SK-N-SH (cell line): ENCODE data around the gene B3GNT4. TPM values are rescaled to one million over a fixed set of nuclear protein-coding genes. Genes with fewer than 3 reads are reported as not detected.

ENCODE experiments used
- CTCF ChIA-PET: fragments of 300-600, 350-600 bp; formaldehyde crosslinking; extraction: SDS; loops from one replicate; lab custom pipeline; 2021; lab: Yijun Ruan, JAX
- POLR2A ChIA-PET: fragments of 350-600 bp; sonication (Branson Sonifier 250); formaldehyde crosslinking; extraction: SDS; loops from one replicate; lab custom pipeline; 2020; ENCODE audit warnings: antibody characterized with exemption, inconsistent platforms; lab: Yijun Ruan, JAX
- DNase-seq: peaks from one replicate; pipeline ENCODE4 v3.0.0; 2012
- H2AFZ ChIP-seq: fragments of 200-600 bp; sonication (generic); 2 replicates; pipeline ENCODE4 v1.8.1; 2016; ENCODE audit warnings: antibody characterized with exemption, mild to moderate bottlenecking, low read depth
- H3F3A ChIP-seq: fragments of 200-600 bp; sonication (generic); replicated peaks from 2 replicates; pipeline ENCODE3; 2016; ENCODE audit warnings: antibody characterized with exemption, mild to moderate bottlenecking; ENCODE audit not compliant: insufficient read depth
- H3K27ac ChIP-seq, 2 experiments: fragments of 200-500 bp in 1 of 2; fragments of 200-600 bp in 1 of 2; sonication (Bioruptor generic) in 1 of 2; sonication (generic), shearing (Covaris generic) in 1 of 2; 2 replicates each; pipeline versions ENCODE4 v1.5.1 to v1.6.1; 2014 to 2016; ENCODE audit warnings: low read depth in 2 of 2, inconsistent platforms in 1 of 2, low read length in 1 of 2, mild to moderate bottlenecking in 1 of 2, mixed read lengths in 1 of 2
- H3K27me3 ChIP-seq: fragments of 200-600 bp; sonication (generic), shearing (Covaris generic); 2 replicates; pipeline ENCODE4 v1.6.1; 2016; ENCODE audit warnings: mixed run types; ENCODE audit not compliant: insufficient read depth
- H3K36me3 ChIP-seq, 2 experiments: fragments of 200-500 bp in 1 of 2; fragments of 200-600 bp in 1 of 2; sonication (Bioruptor generic) in 1 of 2; sonication (generic) in 1 of 2; replicated peaks in 1 of 2; 2 replicates each; pipeline versions ENCODE3 to v1.5.1; 2014 to 2016; ENCODE audit warnings: low read length in 1 of 2, mild to moderate bottlenecking in 1 of 2; ENCODE audit not compliant: insufficient read depth in 2 of 2, control insufficient read depth in 1 of 2
- H3K4me1 ChIP-seq, 2 experiments: fragments of 200-500 bp in 1 of 2; fragments of 200-600 bp in 1 of 2; sonication (Bioruptor generic) in 1 of 2; sonication (generic), shearing (Covaris generic) in 1 of 2; 2 replicates each; pipeline versions ENCODE4 v1.5.1 to v1.6.1; 2014 to 2016; ENCODE audit warnings: low read depth in 1 of 2, low read length in 1 of 2, mixed run types in 1 of 2; ENCODE audit not compliant: insufficient read depth in 2 of 2, control insufficient read depth in 1 of 2
- H3K4me2 ChIP-seq: fragments of 200-600 bp; sonication (generic), shearing (Covaris generic); 2 replicates; pipeline ENCODE4 v1.6.1; 2017; ENCODE audit warnings: mixed run types
- H3K4me3 ChIP-seq, 2 experiments: fragments of 200-500 bp in 1 of 2; fragments of 200-600 bp in 1 of 2; sonication (Bioruptor generic) in 1 of 2; sonication (generic), shearing (Covaris generic) in 1 of 2; 2 replicates each; pipeline versions ENCODE4 v1.5.1 to v1.8.1; 2014 to 2016; ENCODE audit warnings: low read depth in 2 of 2, inconsistent platforms in 1 of 2, low read length in 1 of 2, mild to moderate bottlenecking in 1 of 2, mixed read lengths in 1 of 2, moderate library complexity in 1 of 2
- H3K79me2 ChIP-seq: fragments of 200-600 bp; sonication (generic); 2 replicates; pipeline ENCODE4 v1.8.1; 2017; ENCODE audit warnings: mild to moderate bottlenecking; ENCODE audit not compliant: insufficient read depth
- H3K9ac ChIP-seq: fragments of 200-600 bp; sonication (generic); 2 replicates; pipeline ENCODE4 v1.6.1; 2017; ENCODE audit warnings: mixed run types
- H3K9me2 ChIP-seq: fragments of 200-600 bp; sonication (generic); 2 replicates; pipeline ENCODE4 v1.6.1; 2017; ENCODE audit warnings: mixed run types
- H3K9me3 ChIP-seq: fragments of 200-600 bp; sonication (generic); 2 replicates; pipeline ENCODE4 v1.6.1; 2017; ENCODE audit warnings: mixed run types, mild to moderate bottlenecking, moderate library complexity
- H4K20me1 ChIP-seq: fragments of 200-600 bp; sonication (generic); 2 replicates; pipeline ENCODE4 v1.6.1; 2017; ENCODE audit warnings: mild to moderate bottlenecking, mixed run types; ENCODE audit not compliant: insufficient read depth
- CHD2 ChIP-seq: fragments of 150-350 bp; IDR thresholded peaks from 2 replicates; pipeline ENCODE4 v1.6.1; 2018; ENCODE audit warnings: low read length; ENCODE audit not compliant: partially characterized antibody
- CTCF ChIP-seq: fragments of 200-600 bp; sonication (generic); IDR thresholded peaks from 2 replicates; pipeline ENCODE4 v1.6.1; 2017; ENCODE audit warnings: antibody characterized with exemption, mild to moderate bottlenecking, moderate library complexity
- EP300 ChIP-seq, 2 experiments: IDR thresholded peaks; 2 replicates each; pipeline versions ENCODE4 v1.4.0 to v1.6.1; 2012; ENCODE audit warnings: borderline replicate concordance in 1 of 2, low read depth in 1 of 2, low read length in 1 of 2
- EZH2phosphoT487 ChIP-seq: fragments of 200-600 bp; sonication (generic); IDR thresholded peaks from 2 replicates; pipeline ENCODE4 v1.6.1; 2017; ENCODE audit warnings: low read depth, mixed run types, mild to moderate bottlenecking, antibody characterized with exemption, moderate library complexity, borderline replicate concordance
- FOSL2 ChIP-seq: IDR thresholded peaks from 2 replicates; pipeline ENCODE4 v1.4.0; 2012; ENCODE audit warnings: low read depth, mild to moderate bottlenecking, moderate library complexity, borderline replicate concordance
- FOXJ3 ChIP-seq: sonication (generic); formaldehyde crosslinking; IDR thresholded peaks from 2 replicates; pipeline ENCODE4 v1.5.1; 2020; ENCODE audit warnings: mild to moderate bottlenecking, missing genetic modification reagents
- FOXM1 ChIP-seq: IDR thresholded peaks from 2 replicates; pipeline ENCODE4 v1.4.0; 2012; ENCODE audit warnings: low read depth, mild to moderate bottlenecking
- GABPA ChIP-seq: IDR thresholded peaks from 2 replicates; pipeline ENCODE4 v1.4.0; 2012; ENCODE audit warnings: low read depth, mild to moderate bottlenecking
- GATA2 ChIP-seq: sonication (generic); formaldehyde crosslinking; IDR thresholded peaks from 2 replicates; pipeline ENCODE4 v1.5.0; 2020; ENCODE audit warnings: mild to moderate bottlenecking, missing genetic modification reagents
- MEF2A ChIP-seq: IDR thresholded peaks from 2 replicates; pipeline ENCODE4 v1.4.0; 2012; ENCODE audit warnings: low read depth, borderline replicate concordance
- NRF1 ChIP-seq: IDR thresholded peaks from 2 replicates; pipeline ENCODE4 v1.6.1; 2012; ENCODE audit warnings: low read depth, mild to moderate bottlenecking, low read length
- PBX3 ChIP-seq: IDR thresholded peaks from 2 replicates; pipeline ENCODE4; 2012
- POLR2AphosphoS5 ChIP-seq: IDR thresholded peaks from 2 replicates; pipeline ENCODE4 v1.6.1; 2012; ENCODE audit warnings: low read depth, low read length
- RAD21 ChIP-seq: IDR thresholded peaks from 2 replicates; pipeline ENCODE4 v1.6.1; 2012; ENCODE audit warnings: mild to moderate bottlenecking, low read length
- SIN3A ChIP-seq: IDR thresholded peaks from 2 replicates; pipeline ENCODE4 v1.6.1; 2012; ENCODE audit warnings: low read depth, mild to moderate bottlenecking, low read length, moderate library complexity, borderline replicate concordance
- SMC3 ChIP-seq: IDR thresholded peaks from 2 replicates; pipeline ENCODE4 v1.6.1; 2012; ENCODE audit warnings: low read depth, low read length, improper control_type of control experiment
- TAF1 ChIP-seq: IDR thresholded peaks from 2 replicates; pipeline ENCODE4 v1.6.1; 2012; ENCODE audit warnings: low read depth, mild to moderate bottlenecking, low read length, moderate library complexity, borderline replicate concordance
- TCF12 ChIP-seq: IDR thresholded peaks from 2 replicates; pipeline ENCODE4 v1.4.0; 2012
- USF1 ChIP-seq: IDR thresholded peaks from 2 replicates; pipeline ENCODE4 v1.4.0; 2012; ENCODE audit warnings: low read depth, borderline replicate concordance
- USF2 ChIP-seq: fragments of 150-350 bp; IDR thresholded peaks from 2 replicates; pipeline ENCODE4 v1.6.1; 2017; ENCODE audit warnings: antibody characterized with exemption, low read length, low read depth, borderline replicate concordance
- YY1 ChIP-seq: IDR thresholded peaks from 2 replicates; pipeline ENCODE4 v1.4.0; 2012; ENCODE audit warnings: low read depth, mild to moderate bottlenecking
- ZBTB33 ChIP-seq: IDR thresholded peaks from 2 replicates; pipeline ENCODE4 v1.4.0; 2012; ENCODE audit warnings: low read depth, borderline replicate concordance
- WGBS: methylation state at CpG from one replicate; pipeline ENCODE4 v1.1.6; 2017; ENCODE audit warnings: low lambda C conversion rate; 5-methylcytosine and 5-hydroxymethylcytosine counted together
- polyA plus RNA-seq, 3 experiments: library from polyadenylated mRNA; depleted of rRNA; stranded (reverse); fragments of >200 nt; gene quantifications; 2 replicates each; pipeline ENCODE4 v1.2.3, GENCODE V29; 2012

The B3GNT4 gene
- polyA plus RNA-seq, 1 of the 3 experiments (the other 2 are of a cell fraction): 0.81 TPM

- no peak overlapping the region for H3K4me3 ChIP-seq
- DNase-seq: no peak
- 98% methylated on average over 10 of the region's 10 CpGs for WGBS
- TF ChIP-seq YY1 (no peak), EP300 (IDR thresholded peaks at IDR 0.05; ENCODE audit: borderline replicate concordance in 1 of 2, low read depth in 1 of 2, low read length in 1 of 2) (no peak), ZBTB33 (no peak), USF2 (no peak), NRF1 (no peak), FOSL2 (no peak), TCF12 (no peak), FOXM1 (no peak), EZH2phosphoT487 (no peak)
- TF ChIP-seq, all 33 proteins: peak for 0
- ChIA-PET CTCF (interaction anchor here (1.1 kb wide), 1 partner anchor 123 kb away, joined by 3 read pairs; no protein-coding TSS in a partner anchor), POLR2A (interaction anchor here (0.7 kb wide), 1 partner anchor 9 kb away, joined by 4 read pairs; no protein-coding TSS in a partner anchor)
- H3K4me2 ChIP-seq: no peak overlapping the region
- H3K9me3 ChIP-seq: no peaks in the 10 kb centered on the region
- no peaks in the 10 kb centered on the region for H3K9me2 ChIP-seq
- H3K4me1 ChIP-seq: peaks cover 0 to 19% of the 10 kb centered on the region in 2 experiments; a peak in 2 of 4 replicates
- no peaks in the 10 kb centered on the region for H3K79me2 ChIP-seq
- H3K27ac ChIP-seq: no peak overlapping the region
- H3K36me3 ChIP-seq: peaks cover 15 to 34% of the 10 kb centered on the region in 2 experiments
- H2AFZ ChIP-seq: no peak overlapping the region
- no peaks in the 10 kb centered on the region for H3K27me3 ChIP-seq
- peaks cover 3% of the 10 kb centered on the region for H3F3A ChIP-seq
- H4K20me1 ChIP-seq: no peaks in the 10 kb centered on the region; the same call in 1 of the 2 replicates
- H3K9ac ChIP-seq: no peak overlapping the region
These were observed 29.2 kb downstream of the B3GNT4 start for GRCh38 chr12:122232691-122233090.

GRCh38 chr12:122235741-122236140, 32.2 kb downstream of the B3GNT4 start:
- Histone ChIP-seq H4K20me1 (no peaks in the 10 kb centered on the region), H3K9ac (no peak overlapping the region), H3K36me3 (peaks cover 18 to 31% of the 10 kb centered on the region in 2 experiments), H3K4me1 (peaks cover 0 to 3% of the 10 kb centered on the region in 2 experiments; a peak in 1 of 4 replicates), H3K9me2 (no peaks in the 10 kb centered on the region), H3K27ac (no peak overlapping the region), H3K79me2 (no peaks in the 10 kb centered on the region), H3K4me3 (no peak overlapping the region), H3K27me3 (no peaks in the 10 kb centered on the region), H3F3A (peaks cover 3% of the 10 kb centered on the region), H3K4me2 (no peak overlapping the region), H2AFZ (no peak overlapping the region), H3K9me3 (no peaks in the 10 kb centered on the region)
- WGBS: 96% methylated on average over 7 of the region's 7 CpGs
- ChIA-PET POLR2A (no interaction called here), CTCF (interaction anchor here (1.4 kb wide), 1 partner anchor 14 kb away, joined by 4 read pairs; no protein-coding TSS in a partner anchor)
- no peak for DNase-seq
- TF ChIP-seq TAF1 (no peak), USF1 (no peak), FOXJ3 (no peak), MEF2A (no peak), GABPA (no peak), RAD21 (no peak), POLR2AphosphoS5 (no peak), PBX3 (no peak), SIN3A (no peak), FOXM1 (no peak), GATA2 (CRISPR knock-in tag) (no peak), EP300 (IDR thresholded peaks at IDR 0.05; ENCODE audit: borderline replicate concordance in 1 of 2, low read depth in 1 of 2, low read length in 1 of 2) (no peak), CHD2 (no peak), FOSL2 (no peak), SMC3 (no peak), CTCF (no peak)
